ENCODE measurements around the gene NEDD4L.

NEDD4L gene

GRCh38 chr18:58320907-58321561 is 277.0 kb downstream of the NEDD4L start:
- no peak for TF ChIP-seq CTCF (IDR thresholded peaks at IDR 0.05; ENCODE audit: low read depth, low read length, missing control alignments)
- in situ Hi-C loops (cut with HindIII; ENCODE audit: low sequenced_read_pairs) = no loop called here
- no peak overlapping the region for H3K4me3 ChIP-seq (ENCODE audit: low read depth, low read length)
- DNase-seq (ENCODE audit: low read depth) = no peak

- DNase-seq (ENCODE audit: low read depth) = peak; percentile 41
- in situ Hi-C loops (cut with HindIII; ENCODE audit: low sequenced_read_pairs) = no loop called here
- TF ChIP-seq CTCF (IDR thresholded peaks at IDR 0.05; ENCODE audit: low read depth, low read length, missing control alignments) = peak; percentile 70
- H3K4me3 ChIP-seq (ENCODE audit: low read depth, low read length) = no peak overlapping the region
Measured at GRCh38 chr18:58321986-58322385, 278.0 kb downstream of the NEDD4L start.

DNA sequence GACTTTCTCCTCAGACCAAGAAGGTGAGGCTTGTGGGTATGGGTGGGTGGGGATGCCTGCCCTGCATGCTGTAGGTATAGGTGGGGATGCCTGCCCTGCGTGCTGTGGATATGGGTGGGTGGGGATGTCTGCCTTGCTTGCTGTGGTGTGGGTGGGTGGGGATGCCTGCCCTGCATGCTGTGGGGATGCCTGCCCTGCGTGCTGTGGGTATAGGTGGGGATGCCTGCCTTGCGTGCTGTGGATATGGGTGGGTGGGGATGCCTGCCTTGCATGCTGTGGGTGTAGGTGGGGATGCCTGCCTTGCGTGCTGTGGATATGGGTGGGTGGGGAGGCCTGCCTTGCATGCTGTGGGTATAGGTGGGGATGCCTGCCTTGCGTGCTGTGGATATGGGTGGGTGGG is 278.4 kb downstream of the NEDD4L start:
- no peak overlapping the region for H3K4me3 ChIP-seq (ENCODE audit: low read depth, low read length)
- in situ Hi-C loops (cut with HindIII; ENCODE audit: low sequenced_read_pairs) = no loop called here
- TF ChIP-seq CTCF (IDR thresholded peaks at IDR 0.05; ENCODE audit: low read depth, low read length, missing control alignments) = no peak
- no peak for DNase-seq (ENCODE audit: low read depth)

GRCh38 chr18:58323866-58324762 is 280.1 kb downstream of the NEDD4L start:
- TF ChIP-seq CTCF (IDR thresholded peaks at IDR 0.05; ENCODE audit: low read depth, low read length, missing control alignments) = no peak
- in situ Hi-C loops (cut with HindIII; ENCODE audit: low sequenced_read_pairs) = no loop called here
- DNase-seq (ENCODE audit: low read depth) = no peak
- H3K4me3 ChIP-seq (ENCODE audit: low read depth, low read length) = no peak overlapping the region

GRCh38 chr18:58324824-58325480 is 280.9 kb downstream of the NEDD4L start:
- H3K4me3 ChIP-seq (ENCODE audit: low read depth, low read length) = no peak overlapping the region
- no peak for DNase-seq (ENCODE audit: low read depth)
- in situ Hi-C loops (cut with HindIII; ENCODE audit: low sequenced_read_pairs) = no loop called here
- no peak for TF ChIP-seq CTCF (IDR thresholded peaks at IDR 0.05; ENCODE audit: low read depth, low read length, missing control alignments)

DNA sequence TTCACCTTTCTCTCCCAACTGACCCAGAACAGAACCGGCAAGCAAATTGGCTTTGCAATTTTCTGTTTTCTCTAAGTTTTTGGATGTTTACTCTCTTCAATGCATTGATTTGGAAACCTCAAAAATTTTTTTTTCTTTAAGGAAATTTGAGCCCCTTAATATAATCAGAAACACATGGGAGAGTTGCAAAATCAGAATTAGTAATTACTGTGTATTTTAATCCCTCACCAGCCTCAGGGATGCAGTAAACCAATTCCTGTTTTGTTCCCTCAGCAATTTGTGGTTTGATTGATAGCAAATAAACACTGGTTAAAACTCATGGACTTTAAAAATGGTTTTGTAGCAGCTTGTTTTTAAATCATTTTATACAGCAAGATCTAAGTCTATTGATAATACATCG is 281.5 kb downstream of the NEDD4L start:
- DNase-seq (ENCODE audit: low read depth) = no peak
- H3K4me3 ChIP-seq (ENCODE audit: low read depth, low read length) = no peak overlapping the region
- in situ Hi-C loops (cut with HindIII; ENCODE audit: low sequenced_read_pairs) = no loop called here
- TF ChIP-seq CTCF (IDR thresholded peaks at IDR 0.05; ENCODE audit: low read depth, low read length, missing control alignments) = no peak

Data from astrocyte of the cerebellum (primary cell).